Upper lobe of left lung (tissue), 6 donors: Measurements from ENCODE around the gene LRBA. TPM values are rescaled to one million over a fixed set of nuclear protein-coding genes. Genes with fewer than 3 reads are reported as not detected.

Experiments
- ATAC-seq, 2 donors: fragments of 200-7000 bp; cut with Tn5 transposase; one replicate each; pipeline ENCODE4 v1.9.1; 2022; ENCODE audit warnings: mild to moderate bottlenecking in 2 of 2, moderate library complexity in 2 of 2; ENCODE audit not compliant: low FRiP score in 2 of 2
- DNase-seq, 2 donors: peaks; one replicate each; pipeline ENCODE4 v3.0.0-alpha.2; 2019 to 2020
- H3K27ac ChIP-seq, 4 donors: fragments of 200-600 bp; sonication (generic); one replicate each; pipeline ENCODE4 v1.5.1; 2016 to 2019
- H3K27me3 ChIP-seq, 4 donors: fragments of 200-600 bp; sonication (generic); one replicate each; pipeline ENCODE4 v1.5.1; 2017 to 2019
- H3K36me3 ChIP-seq, 4 donors: fragments of 200-600 bp; sonication (generic); one replicate each; pipeline ENCODE4 v1.5.1; 2016 to 2019
- H3K4me1 ChIP-seq, 4 donors: fragments of 200-600 bp; sonication (generic); one replicate each; pipeline ENCODE4 v1.5.1; 2018 to 2019
- H3K4me3 ChIP-seq, 4 donors: fragments of 200-600 bp; sonication (generic); one replicate each; pipeline ENCODE4 v1.5.1; 2017 to 2019; ENCODE audit warnings: mild to moderate bottlenecking in 2 of 4, moderate library complexity in 1 of 4
- H3K9me3 ChIP-seq, 4 donors: fragments of 200-600 bp; sonication (generic); one replicate each; pipeline ENCODE4 v1.5.1; 2018 to 2019
- EP300 ChIP-seq, 4 donors: sonication (generic); formaldehyde crosslinking; IDR thresholded peaks; one replicate each; pipeline ENCODE4 v1.5.1; 2017; ENCODE audit warnings: antibody characterized with exemption in 4 of 4, control low read depth in 2 of 4
- POLR2A ChIP-seq, 4 donors: fragments of 450-650 bp; IDR thresholded peaks; one replicate each; pipeline ENCODE4 v1.5.1; 2016 to 2017; ENCODE audit warnings: antibody characterized with exemption in 4 of 4, mild to moderate bottlenecking in 2 of 4
- POLR2AphosphoS5 ChIP-seq, 2 donors: sonication (generic); formaldehyde crosslinking; IDR thresholded peaks; one replicate each; pipeline ENCODE4 v1.5.1; 2017; ENCODE audit warnings: antibody characterized with exemption in 2 of 2
- WGBS, 2 donors: methylation state at CpG; one replicate each; pipeline ENCODE4 v1.1.5; 2017 to 2018; 5-methylcytosine and 5-hydroxymethylcytosine counted together
- total RNA-seq, 6 donors: library from RNA; depleted of rRNA in 4 of 6; stranded (reverse); fragments of >200 nt in 4 of 6; gene quantifications; one replicate each; pipeline versions ENCODE4 v1.1.0 to v1.2.1, GENCODE V29; 2016 to 2021
- TF ChIP-seq, protein P1 (sequence below), 6 experiments: fragments of 450-650 bp in 4 of 6; fragments of 200-600 bp in 2 of 6; sonication (generic) in 2 of 6; IDR thresholded peaks; one replicate each; pipeline ENCODE4 v1.5.1; 2016 to 2019; ENCODE audit warnings: antibody characterized with exemption in 6 of 6
- donor health status: DM: no; HTN: no; CAD: no; lungs with moderate emphysema.
- donor health status: DM: no; HTN: yes; CAD: no; lungs with severe emphysema.

Gene LRBA
- total RNA-seq, 6 donors from 2014 or later: 34.7 to 139 (median 56.4) TPM

GRCh38 chr4:150818661-150819060, 196.4 kb downstream of the LRBA start:
- TF ChIP-seq, protein P1, sequence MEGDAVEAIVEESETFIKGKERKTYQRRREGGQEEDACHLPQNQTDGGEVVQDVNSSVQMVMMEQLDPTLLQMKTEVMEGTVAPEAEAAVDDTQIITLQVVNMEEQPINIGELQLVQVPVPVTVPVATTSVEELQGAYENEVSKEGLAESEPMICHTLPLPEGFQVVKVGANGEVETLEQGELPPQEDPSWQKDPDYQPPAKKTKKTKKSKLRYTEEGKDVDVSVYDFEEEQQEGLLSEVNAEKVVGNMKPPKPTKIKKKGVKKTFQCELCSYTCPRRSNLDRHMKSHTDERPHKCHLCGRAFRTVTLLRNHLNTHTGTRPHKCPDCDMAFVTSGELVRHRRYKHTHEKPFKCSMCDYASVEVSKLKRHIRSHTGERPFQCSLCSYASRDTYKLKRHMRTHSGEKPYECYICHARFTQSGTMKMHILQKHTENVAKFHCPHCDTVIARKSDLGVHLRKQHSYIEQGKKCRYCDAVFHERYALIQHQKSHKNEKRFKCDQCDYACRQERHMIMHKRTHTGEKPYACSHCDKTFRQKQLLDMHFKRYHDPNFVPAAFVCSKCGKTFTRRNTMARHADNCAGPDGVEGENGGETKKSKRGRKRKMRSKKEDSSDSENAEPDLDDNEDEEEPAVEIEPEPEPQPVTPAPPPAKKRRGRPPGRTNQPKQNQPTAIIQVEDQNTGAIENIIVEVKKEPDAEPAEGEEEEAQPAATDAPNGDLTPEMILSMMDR (IDR thresholded peaks at IDR 0.05): no peak
- TF ChIP-seq EP300 (IDR thresholded peaks at IDR 0.05) (no peak), POLR2A (IDR thresholded peaks at IDR 0.05) (no peak), POLR2AphosphoS5 (IDR thresholded peaks at IDR 0.05) (no peak)
- Histone ChIP-seq H3K27ac (no peak overlapping the region), H3K4me1 (no peaks in the 10 kb centered on the region), H3K27me3 (no peaks in the 10 kb centered on the region), H3K4me3 (no peak overlapping the region), H3K9me3 (no peaks in the 10 kb centered on the region), H3K36me3 (no peaks in the 10 kb centered on the region)
- ATAC-seq: no peak
- no peak for DNase-seq

DNA sequence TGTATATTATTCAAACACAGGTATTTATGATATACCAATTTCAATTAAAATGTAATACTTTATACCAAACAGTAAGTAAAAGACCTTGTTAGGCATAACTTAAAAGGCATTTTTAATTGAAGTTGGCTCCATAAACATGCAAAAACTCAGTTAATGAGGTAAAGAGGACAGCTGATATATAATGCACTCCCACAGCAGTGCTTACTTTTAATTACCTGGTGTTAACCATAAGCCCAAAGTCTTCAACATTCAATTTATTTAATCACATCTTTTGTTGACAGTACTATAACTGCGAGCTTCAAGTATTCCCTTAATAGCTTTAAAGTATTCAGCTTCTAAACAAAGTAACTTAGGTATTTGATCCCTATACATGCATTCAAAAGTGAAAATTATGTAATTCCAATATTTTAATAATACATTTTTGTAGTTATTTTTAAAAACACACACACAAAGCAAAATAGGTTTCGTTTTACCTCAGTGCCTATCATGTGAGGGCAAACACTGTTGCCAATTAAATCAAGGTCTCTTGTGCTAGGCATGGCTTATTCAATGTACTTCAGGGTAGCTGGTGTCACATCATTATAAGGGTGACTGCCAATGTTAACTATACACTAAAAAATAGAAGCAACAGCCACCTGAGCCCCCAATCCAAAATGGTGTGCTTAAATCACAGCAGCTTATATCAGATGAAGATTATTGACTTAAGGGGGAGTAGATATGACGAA, 197.1 kb downstream of the LRBA start:
- H3K27me3 ChIP-seq: no peaks in the 10 kb centered on the region
- ATAC-seq: no peak
- TF ChIP-seq EP300 (IDR thresholded peaks at IDR 0.05) (no peak), POLR2AphosphoS5 (IDR thresholded peaks at IDR 0.05) (no peak), POLR2A (IDR thresholded peaks at IDR 0.05) (no peak)
- TF ChIP-seq, protein P1 (IDR thresholded peaks at IDR 0.05): no peak
- 74 to 79% methylated on average over 3 of the region's 3 CpGs for WGBS, 2 donors
- no peaks in the 10 kb centered on the region for H3K9me3 ChIP-seq
- H3K36me3 ChIP-seq: no peaks in the 10 kb centered on the region
- H3K4me3 ChIP-seq: no peak overlapping the region
- H3K27ac ChIP-seq: no peak overlapping the region
- no peaks in the 10 kb centered on the region for H3K4me1 ChIP-seq
- DNase-seq: no peak

DNA sequence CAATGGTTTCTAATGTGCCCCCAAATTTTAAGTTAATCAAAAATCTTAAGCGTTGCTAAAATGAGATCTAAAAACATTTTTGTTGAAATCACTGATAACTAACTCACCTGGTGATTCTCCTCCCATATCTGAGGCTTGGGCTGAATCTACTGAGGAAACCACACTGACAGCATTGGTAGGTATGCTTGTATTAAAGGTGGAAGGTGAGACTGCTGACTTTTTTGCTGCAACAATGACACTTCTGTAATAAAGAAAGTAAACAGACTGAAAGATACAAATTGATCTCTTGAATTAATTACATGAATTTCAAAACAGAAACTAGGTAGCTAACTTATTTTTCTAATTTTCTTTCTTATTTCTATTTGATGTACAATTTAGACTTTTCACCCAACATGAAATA, 198.1 kb downstream of the LRBA start:
- 94 to 96% methylated on average over 1 of the region's 1 CpG for WGBS, 2 donors

DNA sequence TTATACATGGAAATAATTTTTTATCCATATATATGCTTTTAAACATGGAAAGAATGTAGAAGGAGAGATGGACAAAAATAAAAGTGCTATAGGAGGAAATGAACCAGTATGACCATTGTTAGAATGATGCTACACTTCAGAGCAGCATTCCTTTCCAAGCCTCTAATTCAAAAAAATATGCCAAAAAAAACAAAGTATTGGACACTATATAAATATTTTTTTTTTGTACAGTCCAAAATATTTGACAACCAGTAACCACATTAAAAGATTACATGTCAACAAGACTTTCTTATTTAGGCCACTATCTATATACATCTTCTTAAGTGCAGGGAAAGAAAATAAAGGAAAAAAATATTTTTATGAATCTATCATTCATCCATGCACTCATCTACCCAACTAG, 198.6 kb downstream of the LRBA start:
- no peaks in the 10 kb centered on the region for H3K27me3 ChIP-seq
- no peak overlapping the region for H3K4me3 ChIP-seq
- no peaks in the 10 kb centered on the region for H3K9me3 ChIP-seq
- no peaks in the 10 kb centered on the region for H3K36me3 ChIP-seq
- H3K27ac ChIP-seq: no peak overlapping the region
- TF ChIP-seq, protein P1 (IDR thresholded peaks at IDR 0.05): no peak
- TF ChIP-seq POLR2AphosphoS5 (IDR thresholded peaks at IDR 0.05) (no peak), EP300 (IDR thresholded peaks at IDR 0.05) (no peak), POLR2A (IDR thresholded peaks at IDR 0.05) (no peak)
- H3K4me1 ChIP-seq: no peaks in the 10 kb centered on the region
- DNase-seq (no peak), ATAC-seq (no peak)

More for the DNA sequence above, 198.1 kb downstream of the LRBA start:
- no peak overlapping the region for H3K27ac ChIP-seq
- H3K4me3 ChIP-seq: no peak overlapping the region
- no peaks in the 10 kb centered on the region for H3K36me3 ChIP-seq
- DNase-seq (no peak), ATAC-seq (no peak)
- H3K9me3 ChIP-seq: no peaks in the 10 kb centered on the region
- no peak for TF ChIP-seq EP300 (IDR thresholded peaks at IDR 0.05)
- no peak for TF ChIP-seq POLR2A (IDR thresholded peaks at IDR 0.05)
- no peak for TF ChIP-seq POLR2AphosphoS5 (IDR thresholded peaks at IDR 0.05)
- TF ChIP-seq, protein P1 (IDR thresholded peaks at IDR 0.05): no peak
- no peaks in the 10 kb centered on the region for H3K27me3 ChIP-seq
- no peaks in the 10 kb centered on the region for H3K4me1 ChIP-seq

GRCh38 chr4:150814873-150815272, 200.2 kb downstream of the LRBA start:
- H3K9me3 ChIP-seq: no peaks in the 10 kb centered on the region
- H3K36me3 ChIP-seq: peaks cover 0 to 3% (median 0%) of the 10 kb centered on the region in 4 donors
- WGBS, 2 donors: 97 to 98% methylated on average over 1 of the region's 1 CpG
- H3K27ac ChIP-seq: no peak overlapping the region
- DNase-seq (no peak), ATAC-seq (no peak)
- no peaks in the 10 kb centered on the region for H3K4me1 ChIP-seq
- no peaks in the 10 kb centered on the region for H3K27me3 ChIP-seq
- H3K4me3 ChIP-seq: no peak overlapping the region
- no peak for TF ChIP-seq POLR2A (IDR thresholded peaks at IDR 0.05)
- TF ChIP-seq, protein P1 (IDR thresholded peaks at IDR 0.05): no peak
- no peak for TF ChIP-seq EP300 (IDR thresholded peaks at IDR 0.05)
- TF ChIP-seq POLR2AphosphoS5 (IDR thresholded peaks at IDR 0.05): no peak
